ENCODE results near the gene SRCIN1.

Gene SRCIN1

GRCh38 chr17:38596651-38597050, 9.1 kb downstream of the SRCIN1 start:
- Histone ChIP-seq H3K4me1 (ENCODE audit: control insufficient read depth, insufficient read depth, low read length) (peaks cover 67% of the 10 kb centered on the region), H3K27me3 (ENCODE audit: control insufficient read depth, insufficient read depth, low read length) (peaks cover 7% of the 10 kb centered on the region; the same call in 1 of the 2 replicates)

GRCh38 chr17:38595892-38596291, 9.9 kb downstream of the SRCIN1 start:
- H3K27me3 ChIP-seq (ENCODE audit: control insufficient read depth, insufficient read depth, low read length) = peaks cover 7% of the 10 kb centered on the region; the same call in 1 of the 2 replicates
- H3K27ac ChIP-seq (ENCODE audit: low read depth, low read length) = no peak overlapping the region
- no peak overlapping the region for H3K4me3 ChIP-seq (ENCODE audit: low read depth, low read length)
- peaks cover 67% of the 10 kb centered on the region for H3K4me1 ChIP-seq (ENCODE audit: control insufficient read depth, insufficient read depth, low read length)
- H3K9me3 ChIP-seq (ENCODE audit: control insufficient read depth, insufficient read depth, low read depth, low read length) = no peaks in the 10 kb centered on the region
- H3K9ac ChIP-seq (ENCODE audit: low read length) = no peak overlapping the region
- H3K36me3 ChIP-seq (ENCODE audit: control insufficient read depth, insufficient read depth, low read length) = no peaks in the 10 kb centered on the region

More at GRCh38 chr17:38596651-38597050, 9.1 kb downstream of the SRCIN1 start:
- Histone ChIP-seq H3K9me3 (ENCODE audit: control insufficient read depth, insufficient read depth, low read depth, low read length) (no peaks in the 10 kb centered on the region), H3K4me3 (ENCODE audit: low read depth, low read length) (no peak overlapping the region), H3K27ac (ENCODE audit: low read depth, low read length) (no peak overlapping the region), H3K36me3 (ENCODE audit: control insufficient read depth, insufficient read depth, low read length) (no peaks in the 10 kb centered on the region), H3K9ac (ENCODE audit: low read length) (no peak overlapping the region)

GRCh38 chr17:38594152-38594551, 11.6 kb downstream of the SRCIN1 start:
- Histone ChIP-seq H3K4me3 (ENCODE audit: low read depth, low read length) (no peak overlapping the region), H3K36me3 (ENCODE audit: control insufficient read depth, insufficient read depth, low read length) (no peaks in the 10 kb centered on the region), H3K9ac (ENCODE audit: low read length) (no peak overlapping the region), H3K4me1 (ENCODE audit: control insufficient read depth, insufficient read depth, low read length) (peaks cover 50% of the 10 kb centered on the region), H3K27me3 (ENCODE audit: control insufficient read depth, insufficient read depth, low read length) (peaks cover 7% of the 10 kb centered on the region; the same call in 1 of the 2 replicates), H3K9me3 (ENCODE audit: control insufficient read depth, insufficient read depth, low read depth, low read length) (no peaks in the 10 kb centered on the region), H3K27ac (ENCODE audit: low read depth, low read length) (no peak overlapping the region)

- H3K9ac ChIP-seq (ENCODE audit: low read length) = no peak overlapping the region
- peaks cover 52% of the 10 kb centered on the region for H3K4me1 ChIP-seq (ENCODE audit: control insufficient read depth, insufficient read depth, low read length)
- H3K27ac ChIP-seq (ENCODE audit: low read depth, low read length) = no peak overlapping the region
- peaks cover 7% of the 10 kb centered on the region; the same call in 1 of the 2 replicates for H3K27me3 ChIP-seq (ENCODE audit: control insufficient read depth, insufficient read depth, low read length)
- no peak overlapping the region for H3K4me3 ChIP-seq (ENCODE audit: low read depth, low read length)
- H3K9me3 ChIP-seq (ENCODE audit: control insufficient read depth, insufficient read depth, low read depth, low read length) = no peaks in the 10 kb centered on the region
- no peaks in the 10 kb centered on the region for H3K36me3 ChIP-seq (ENCODE audit: control insufficient read depth, insufficient read depth, low read length)
Observed at GRCh38 chr17:38592487-38592886, 13.3 kb downstream of the SRCIN1 start.

- Histone ChIP-seq H3K4me3 (ENCODE audit: low read depth, low read length) (no peak overlapping the region), H3K9ac (ENCODE audit: low read length) (no peak overlapping the region)
Observed at GRCh38 chr17:38591759-38592241, 14.0 kb downstream of the SRCIN1 start.

GRCh38 chr17:38590988-38591758, 14.6 kb downstream of the SRCIN1 start:
- no peak overlapping the region for H3K27ac ChIP-seq (ENCODE audit: low read depth, low read length)
- no peaks in the 10 kb centered on the region for H3K9me3 ChIP-seq (ENCODE audit: control insufficient read depth, insufficient read depth, low read depth, low read length)
- H3K9ac ChIP-seq (ENCODE audit: low read length) = no peak overlapping the region
- H3K36me3 ChIP-seq (ENCODE audit: control insufficient read depth, insufficient read depth, low read length) = no peaks in the 10 kb centered on the region
- peaks cover 46% of the 10 kb centered on the region for H3K4me1 ChIP-seq (ENCODE audit: control insufficient read depth, insufficient read depth, low read length)
- no peak overlapping the region for H3K4me3 ChIP-seq (ENCODE audit: low read depth, low read length)
- H3K27me3 ChIP-seq (ENCODE audit: control insufficient read depth, insufficient read depth, low read length) = no peaks in the 10 kb centered on the region; the same call in 1 of the 2 replicates

More at GRCh38 chr17:38591759-38592241, 14.0 kb downstream of the SRCIN1 start:
- Histone ChIP-seq H3K4me1 (ENCODE audit: control insufficient read depth, insufficient read depth, low read length) (peaks cover 52% of the 10 kb centered on the region), H3K36me3 (ENCODE audit: control insufficient read depth, insufficient read depth, low read length) (no peaks in the 10 kb centered on the region), H3K27ac (ENCODE audit: low read depth, low read length) (no peak overlapping the region), H3K27me3 (ENCODE audit: control insufficient read depth, insufficient read depth, low read length) (peaks cover 5% of the 10 kb centered on the region; the same call in 1 of the 2 replicates), H3K9me3 (ENCODE audit: control insufficient read depth, insufficient read depth, low read depth, low read length) (no peaks in the 10 kb centered on the region)

GRCh38 chr17:38589462-38590114, 16.2 kb downstream of the SRCIN1 start:
- Histone ChIP-seq H3K4me1 (ENCODE audit: control insufficient read depth, insufficient read depth, low read length) (peaks cover 55% of the 10 kb centered on the region), H3K36me3 (ENCODE audit: control insufficient read depth, insufficient read depth, low read length) (no peaks in the 10 kb centered on the region), H3K27ac (ENCODE audit: low read depth, low read length) (no peak overlapping the region), H3K9ac (ENCODE audit: low read length) (no peak overlapping the region), H3K27me3 (ENCODE audit: control insufficient read depth, insufficient read depth, low read length) (no peaks in the 10 kb centered on the region; the same call in 1 of the 2 replicates), H3K9me3 (ENCODE audit: control insufficient read depth, insufficient read depth, low read depth, low read length) (no peaks in the 10 kb centered on the region), H3K4me3 (ENCODE audit: low read depth, low read length) (no peak overlapping the region)

- Histone ChIP-seq H3K36me3 (ENCODE audit: control insufficient read depth, insufficient read depth, low read length) (no peaks in the 10 kb centered on the region), H3K9ac (ENCODE audit: low read length) (no peak overlapping the region), H3K27ac (ENCODE audit: low read depth, low read length) (no peak overlapping the region), H3K27me3 (ENCODE audit: control insufficient read depth, insufficient read depth, low read length) (peaks cover 4% of the 10 kb centered on the region), H3K4me1 (ENCODE audit: control insufficient read depth, insufficient read depth, low read length) (peaks cover 57% of the 10 kb centered on the region), H3K9me3 (ENCODE audit: control insufficient read depth, insufficient read depth, low read depth, low read length) (no peaks in the 10 kb centered on the region), H3K4me3 (ENCODE audit: low read depth, low read length) (no peak overlapping the region)
Observed at GRCh38 chr17:38588788-38589174, 17.0 kb downstream of the SRCIN1 start.

- H3K27me3 ChIP-seq (ENCODE audit: control insufficient read depth, insufficient read depth, low read length) = peaks cover 7% of the 10 kb centered on the region
- peaks cover 56% of the 10 kb centered on the region for H3K4me1 ChIP-seq (ENCODE audit: control insufficient read depth, insufficient read depth, low read length)
- no peaks in the 10 kb centered on the region for H3K36me3 ChIP-seq (ENCODE audit: control insufficient read depth, insufficient read depth, low read length)
- H3K9ac ChIP-seq (ENCODE audit: low read length) = no peak overlapping the region
- no peak overlapping the region for H3K27ac ChIP-seq (ENCODE audit: low read depth, low read length)
- no peak overlapping the region for H3K4me3 ChIP-seq (ENCODE audit: low read depth, low read length)
- no peaks in the 10 kb centered on the region for H3K9me3 ChIP-seq (ENCODE audit: control insufficient read depth, insufficient read depth, low read depth, low read length)
Observed at GRCh38 chr17:38587947-38588787, 17.6 kb downstream of the SRCIN1 start.

- Histone ChIP-seq H3K4me1 (ENCODE audit: control insufficient read depth, insufficient read depth, low read length) (peaks cover 60% of the 10 kb centered on the region), H3K27me3 (ENCODE audit: control insufficient read depth, insufficient read depth, low read length) (peaks cover 9% of the 10 kb centered on the region), H3K36me3 (ENCODE audit: control insufficient read depth, insufficient read depth, low read length) (no peaks in the 10 kb centered on the region), H3K4me3 (ENCODE audit: low read depth, low read length) (no peak overlapping the region), H3K9me3 (ENCODE audit: control insufficient read depth, insufficient read depth, low read depth, low read length) (no peaks in the 10 kb centered on the region), H3K9ac (ENCODE audit: low read length) (no peak overlapping the region), H3K27ac (ENCODE audit: low read depth, low read length) (no peak overlapping the region)
Observed at GRCh38 chr17:38587203-38587602, 18.5 kb downstream of the SRCIN1 start.
